GM18499 (cell line): ENCODE measurements around the gene IL21R.

Source experiments
- ATAC-seq: cut with Tn5 transposase; IDR thresholded peaks from one replicate; pipeline ENCODE4 v1.9.1; 2021; ENCODE audit warnings: moderate number of reproducible peaks; ENCODE audit not compliant: insufficient read depth, unreplicated experiment

The IL21R gene

GRCh38 chr16:27401768-27402568, at the start of gene IL21R:
IL21R (plus strand) TSS chr16:27402174; CDS start chr16:27430072, 27,898 bp downstream.
- peak; percentile 51 for ATAC-seq

GRCh38 chr16:27353853-27354252, 48.1 kb upstream of the IL21R start:
- no peak for ATAC-seq

GRCh38 chr16:27355610-27356009, 46.4 kb upstream of the IL21R start:
- ATAC-seq: no peak

GRCh38 chr16:27356794-27357193, 45.2 kb upstream of the IL21R start:
- no peak for ATAC-seq

- ATAC-seq: no peak
Observed at GRCh38 chr16:27359051-27359450, 42.9 kb upstream of the IL21R start.

- ATAC-seq: no peak
Observed at GRCh38 chr16:27359615-27360014, 42.4 kb upstream of the IL21R start.

- ATAC-seq: no peak
Observed at GRCh38 chr16:27361987-27362386, 40.0 kb upstream of the IL21R start.

GRCh38 chr16:27362570-27363245, 39.3 kb upstream of the IL21R start:
- no peak for ATAC-seq

- ATAC-seq: no peak
Observed at GRCh38 chr16:27363246-27363632, 38.7 kb upstream of the IL21R start.

- ATAC-seq: no peak
Observed at GRCh38 chr16:27363797-27364196, 38.2 kb upstream of the IL21R start.

- ATAC-seq: no peak
Observed at GRCh38 chr16:27364493-27365141, 37.4 kb upstream of the IL21R start.

GRCh38 chr16:27365142-27366089, 36.6 kb upstream of the IL21R start:
- ATAC-seq: no peak

- no peak for ATAC-seq
Observed at GRCh38 chr16:27366687-27367460, 35.1 kb upstream of the IL21R start.

GRCh38 chr16:27367461-27368357, 34.3 kb upstream of the IL21R start:
- ATAC-seq: peak; percentile 44

GRCh38 chr16:27368358-27368722, 33.6 kb upstream of the IL21R start:
- ATAC-seq: no peak

- ATAC-seq: no peak
Observed at GRCh38 chr16:27369806-27370205, 32.2 kb upstream of the IL21R start.

GRCh38 chr16:27370318-27370717, 31.7 kb upstream of the IL21R start:
- no peak for ATAC-seq

GRCh38 chr16:27373312-27373711, 28.7 kb upstream of the IL21R start:
- ATAC-seq: no peak
